GM18867 (cell line): ENCODE measurements around the gene ZNF396.

Experiments used
- ATAC-seq: cut with Tn5 transposase; IDR thresholded peaks from one replicate; pipeline ENCODE4 v1.9.1; 2021; ENCODE audit warnings: mild to moderate bottlenecking, moderate library complexity; ENCODE audit not compliant: unreplicated experiment

Gene ZNF396

GRCh38 chr18:35386600-35387100 is 9.5 kb upstream of the ZNF396 start:
- ATAC-seq: peak; percentile 88

DNA sequence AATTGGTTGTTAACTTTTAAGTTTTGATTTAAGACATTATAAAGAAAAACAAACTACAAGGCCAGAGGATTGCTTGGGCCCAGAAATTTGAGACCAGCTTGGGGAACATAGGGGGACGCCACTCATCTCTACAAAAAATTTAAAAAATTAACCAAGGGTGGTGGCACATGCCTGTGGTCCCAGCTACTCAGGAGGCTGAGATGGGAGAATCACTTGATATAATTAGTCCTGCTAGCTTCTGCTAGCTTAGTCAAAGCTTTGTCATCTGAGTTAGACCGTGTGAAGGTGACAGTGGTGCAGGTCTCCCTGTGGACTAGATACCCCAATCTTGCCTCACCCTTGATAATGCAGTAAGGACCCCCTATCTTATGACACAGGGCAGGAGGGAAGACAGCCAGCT is 6.0 kb upstream of the ZNF396 start:
- ATAC-seq: no peak

DNA sequence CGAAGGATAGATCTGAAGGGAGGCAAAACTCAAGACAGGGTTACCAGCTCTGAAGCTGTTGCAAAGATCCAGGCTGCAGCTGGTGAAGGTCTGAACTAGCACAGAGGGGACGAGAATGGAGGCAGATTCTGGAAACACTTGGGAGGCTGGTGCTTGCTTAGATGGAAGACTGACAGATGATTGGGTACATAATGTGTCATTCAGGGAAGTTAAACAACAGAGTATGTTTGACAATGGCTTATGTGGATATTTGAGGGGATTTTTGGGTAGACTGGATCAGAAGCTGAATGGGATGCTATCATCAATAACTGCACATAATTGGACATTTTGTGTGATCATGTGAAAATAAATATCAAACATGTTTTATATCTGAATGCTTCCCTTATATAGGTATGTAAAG is 2.3 kb upstream of the ZNF396 start:
- no peak for ATAC-seq

- no peak for ATAC-seq
Observed at GRCh38 chr18:35378574-35378896, 1.4 kb upstream of the ZNF396 start.

GRCh38 chr18:35377875-35378573 is 887 bp upstream of the ZNF396 start:
- ATAC-seq: no peak

DNA sequence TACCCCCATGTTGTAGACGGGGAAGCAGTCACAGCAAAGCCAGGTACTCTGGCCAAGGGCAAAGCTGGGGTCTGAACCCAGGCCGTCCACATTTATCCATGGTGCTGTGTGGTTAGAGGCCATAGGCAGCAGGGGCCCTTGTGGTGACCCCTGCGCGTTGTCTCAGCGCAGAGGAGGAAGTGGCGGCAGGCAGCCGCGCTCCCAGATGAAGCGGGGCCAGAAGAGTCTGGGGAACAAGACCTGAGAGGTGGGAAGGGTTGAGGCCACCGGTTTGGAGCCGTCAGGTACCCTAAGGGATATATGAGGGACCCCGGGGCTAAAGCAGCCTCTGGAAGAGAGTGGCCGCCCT is 770 bp downstream of the ZNF396 start:
- ATAC-seq: peak; percentile 65

- no peak for ATAC-seq
Observed at GRCh38 chr18:35374708-35375107, 2.4 kb downstream of the ZNF396 start.

- ATAC-seq: no peak
Observed at GRCh38 chr18:35371412-35372195, 5.5 kb downstream of the ZNF396 start.

GRCh38 chr18:35369126-35369525 is 8.0 kb downstream of the ZNF396 start:
- ATAC-seq: no peak

DNA sequence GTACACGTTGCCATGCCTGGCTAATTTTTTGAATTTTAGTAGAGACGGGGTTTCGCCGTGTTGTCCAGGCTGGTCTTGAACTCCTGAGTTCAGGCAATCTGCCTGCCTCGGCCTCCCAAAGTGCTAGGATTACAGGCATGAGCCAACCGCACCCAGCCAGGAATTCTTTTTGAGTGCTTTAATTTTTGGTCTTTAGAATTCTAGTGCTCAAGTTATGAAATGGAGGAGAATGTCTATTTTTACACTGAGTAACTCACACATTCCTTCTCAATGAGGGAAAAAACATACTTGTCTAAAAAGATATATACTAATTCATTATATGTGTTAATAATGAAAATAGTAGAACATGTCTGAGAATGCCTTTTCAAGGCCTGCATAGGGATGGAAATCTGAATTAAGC is 8.5 kb downstream of the ZNF396 start:
- ATAC-seq: no peak

DNA sequence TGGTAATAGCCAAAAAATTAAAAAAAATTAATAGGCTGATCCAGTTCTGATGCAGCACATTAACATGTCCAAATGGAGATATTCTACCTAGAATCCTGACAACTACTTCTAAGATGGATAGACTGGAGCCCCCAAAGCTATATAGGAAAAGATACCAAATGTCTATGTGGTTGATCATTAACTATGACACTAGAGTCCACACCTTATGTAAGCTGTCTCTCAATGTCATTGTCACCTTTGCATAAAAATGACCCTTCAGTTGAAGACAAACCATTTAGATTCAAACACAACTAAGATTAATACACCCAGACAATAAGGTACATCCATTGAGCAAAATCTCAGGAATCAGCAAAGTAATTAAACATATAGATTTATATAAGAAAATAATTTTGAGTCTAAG is 14.6 kb downstream of the ZNF396 start:
- ATAC-seq: no peak

DNA sequence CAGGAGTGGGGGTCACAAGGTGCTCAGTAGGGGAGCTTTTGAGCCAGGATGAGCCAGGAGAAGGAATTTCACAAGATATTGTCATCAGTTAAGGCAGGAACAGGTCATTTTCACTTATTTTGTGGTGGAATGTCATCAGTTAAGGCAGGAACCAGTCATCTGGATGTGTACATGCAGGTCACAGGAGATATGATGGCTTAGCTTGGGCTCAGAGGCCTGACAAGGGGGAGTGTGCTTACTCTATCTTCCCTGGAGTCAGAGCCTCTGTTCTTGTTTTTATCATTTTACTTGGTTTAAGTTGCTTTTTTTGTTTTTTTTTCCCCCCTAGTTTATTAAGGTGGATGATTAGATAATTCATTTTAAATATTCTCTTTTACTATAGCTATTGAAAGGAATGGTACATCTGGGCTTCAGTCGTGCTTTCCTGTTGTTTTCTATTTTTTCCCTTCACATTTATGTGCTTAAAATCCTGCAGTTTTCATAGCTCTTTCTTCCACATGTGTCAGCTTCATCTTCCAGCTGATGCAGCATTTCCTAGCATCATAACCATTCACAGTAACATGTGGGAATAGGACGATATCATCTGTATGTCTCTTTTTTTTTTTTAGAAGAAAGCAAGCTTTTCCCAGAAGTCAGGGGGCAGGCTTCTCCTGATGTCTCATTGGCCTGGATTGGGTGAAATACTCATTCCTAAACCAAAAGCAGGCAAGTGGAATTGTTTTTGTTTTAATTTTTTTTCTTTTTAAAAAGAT is 15.4 kb downstream of the ZNF396 start:
- no peak for ATAC-seq

DNA sequence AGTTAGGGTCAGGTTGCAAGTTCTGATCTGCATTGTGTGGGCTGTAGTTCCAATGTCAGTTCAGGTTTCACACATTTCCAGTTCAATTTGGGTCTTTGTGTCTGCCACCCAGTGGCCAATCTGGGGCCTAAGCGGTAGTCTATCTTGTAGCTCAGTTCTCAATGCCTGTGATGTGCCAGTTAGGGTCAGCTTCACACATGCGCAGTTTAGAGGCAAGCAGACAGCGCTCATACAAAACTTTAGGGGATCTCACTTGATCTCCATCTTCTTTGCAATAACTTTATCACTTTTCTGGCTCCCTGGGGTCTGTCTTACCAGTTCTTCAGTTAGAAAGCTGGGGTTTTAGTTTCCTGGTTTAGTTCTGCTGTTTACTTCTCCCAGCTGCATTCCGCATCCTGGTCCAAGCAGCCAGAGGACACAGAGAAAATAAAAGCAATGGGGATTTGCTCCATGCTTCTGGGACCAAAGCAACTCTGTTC is 22.0 kb downstream of the ZNF396 start:
- ATAC-seq: peak; percentile 100

- no peak for ATAC-seq
Observed at GRCh38 chr18:35352778-35353177, 24.4 kb downstream of the ZNF396 start.

DNA sequence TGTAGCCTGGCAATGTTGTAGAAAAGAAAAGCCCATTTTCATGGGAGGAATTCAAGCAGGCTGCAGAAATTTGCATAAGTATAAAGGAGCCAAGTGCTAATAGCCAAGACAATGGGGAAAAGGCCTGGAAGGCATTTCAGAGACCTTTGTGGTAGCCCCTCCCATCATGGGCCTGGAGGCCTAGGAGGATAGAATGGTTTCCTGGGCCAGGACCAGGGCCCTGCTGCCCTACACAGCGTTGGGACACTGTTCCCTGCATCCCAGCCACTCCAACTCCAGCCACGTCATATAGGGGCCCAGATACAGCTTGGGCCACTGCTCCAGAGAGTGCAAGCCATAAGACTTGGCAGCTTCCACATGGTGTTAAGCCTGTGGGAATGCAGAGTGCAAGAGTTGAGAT is 24.9 kb downstream of the ZNF396 start:
- no peak for ATAC-seq

GRCh38 chr18:35348001-35348400 is 29.1 kb downstream of the ZNF396 start:
- no peak for ATAC-seq

DNA sequence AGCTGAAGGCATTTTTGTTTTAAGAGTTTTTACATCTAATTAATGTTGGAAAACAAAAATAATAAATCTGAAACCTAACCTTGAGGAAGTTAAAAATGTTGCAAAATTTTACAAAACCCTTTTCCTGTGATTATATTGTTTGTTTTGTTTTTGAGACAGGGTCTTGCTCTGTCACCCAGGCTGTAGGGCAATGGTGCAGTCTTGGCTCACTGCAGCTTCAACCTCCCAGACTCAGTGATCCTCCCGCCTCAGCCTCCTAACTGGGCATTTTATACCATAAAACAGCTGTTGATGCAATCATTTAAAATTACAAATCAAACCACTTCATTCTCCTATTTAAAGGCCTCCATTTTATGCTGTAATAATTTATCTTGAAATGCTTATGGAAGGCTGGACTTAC is 31.2 kb downstream of the ZNF396 start:
- ATAC-seq: no peak

DNA sequence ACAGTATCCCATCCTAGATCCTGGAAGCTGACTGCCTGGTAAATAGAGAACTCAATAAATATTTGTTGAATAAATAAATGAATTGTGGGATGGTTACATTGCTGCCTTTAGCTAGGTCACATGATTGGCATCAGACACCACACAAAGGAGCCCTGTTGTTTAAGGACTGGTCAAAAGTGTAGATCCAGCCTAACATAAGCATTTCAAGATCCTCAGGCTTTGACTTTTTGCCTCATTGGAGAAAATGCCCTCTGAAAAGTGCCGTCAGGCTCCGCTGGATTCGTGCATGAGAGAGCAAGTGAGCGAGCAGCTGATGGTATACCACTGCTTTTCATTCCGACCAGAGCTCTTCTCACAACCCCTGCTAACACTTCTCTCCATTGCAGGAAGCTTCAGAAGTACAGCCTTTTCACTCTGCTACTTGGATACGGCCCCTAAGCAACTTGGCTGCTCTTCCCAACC is 31.6 kb downstream of the ZNF396 start:
- no peak for ATAC-seq

GRCh38 chr18:35344736-35345459 is 32.2 kb downstream of the ZNF396 start:
- ATAC-seq: no peak

- peak; percentile 93 for ATAC-seq
Observed at GRCh38 chr18:35343936-35344735, 33.0 kb downstream of the ZNF396 start, which contains the start of gene ZNF24. TSS of gene ZNF24 (minus strand) at chr18:35344420. CDS start at chr18:35340650, 3,770 bp downstream.
